T-helper 22 cell (primary cell): ENCODE measurements around the gene CACNA1A.
A peak's percentile ranks its signal among the peaks of the same experiment; 100 is the strongest.
"Not testable (repeated sequence)": the region's sequence is repeated elsewhere in the genome, so short reads cannot be mapped to it uniquely, and the experiment has no call there.

Experiments used
- DNase-seq: peaks from one replicate; pipeline ENCODE4 v3.0.0-alpha.2; 2020; ENCODE audit warnings: low read depth

Gene CACNA1A

DNA sequence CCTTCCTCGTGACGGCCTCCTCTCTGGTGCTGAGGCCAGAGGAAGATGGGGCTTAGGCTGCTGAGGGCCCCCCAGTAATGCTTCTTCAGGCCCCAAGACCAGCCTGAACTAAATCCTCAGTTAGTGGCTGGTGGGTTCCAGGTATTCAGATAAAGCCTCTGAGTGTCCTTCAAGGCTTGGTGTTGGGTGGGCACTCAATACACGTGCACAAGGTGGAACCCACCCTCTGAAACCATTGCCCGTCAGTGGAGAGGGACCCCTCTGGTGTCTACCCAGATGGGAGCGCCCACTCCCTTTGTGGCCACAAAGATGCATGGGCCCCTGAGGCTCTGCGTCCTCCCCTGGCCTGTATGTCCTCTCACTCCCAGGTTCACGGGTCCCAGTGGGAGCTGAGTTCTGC, 277.0 kb downstream of the CACNA1A start:
- no peak for DNase-seq

DNA sequence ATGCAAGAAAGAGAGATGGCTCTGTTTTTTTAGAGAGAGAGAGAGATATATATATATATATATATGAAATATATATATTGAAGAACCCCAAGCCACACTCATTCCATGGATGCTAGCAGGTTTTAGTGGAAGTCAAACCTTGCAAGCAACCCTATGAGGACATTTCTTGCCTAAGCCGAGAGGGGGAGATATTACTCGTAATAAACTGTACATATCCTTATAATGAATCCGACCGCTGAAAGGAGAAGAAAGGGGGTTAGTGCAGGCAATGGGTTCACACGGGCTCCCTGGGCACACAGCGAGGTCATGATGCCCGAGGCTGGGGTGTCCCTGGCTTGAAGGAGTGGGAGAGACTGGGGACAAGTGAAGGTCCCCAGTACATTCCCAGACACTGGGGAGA, 277.7 kb downstream of the CACNA1A start:
- DNase-seq, result no peak

DNA sequence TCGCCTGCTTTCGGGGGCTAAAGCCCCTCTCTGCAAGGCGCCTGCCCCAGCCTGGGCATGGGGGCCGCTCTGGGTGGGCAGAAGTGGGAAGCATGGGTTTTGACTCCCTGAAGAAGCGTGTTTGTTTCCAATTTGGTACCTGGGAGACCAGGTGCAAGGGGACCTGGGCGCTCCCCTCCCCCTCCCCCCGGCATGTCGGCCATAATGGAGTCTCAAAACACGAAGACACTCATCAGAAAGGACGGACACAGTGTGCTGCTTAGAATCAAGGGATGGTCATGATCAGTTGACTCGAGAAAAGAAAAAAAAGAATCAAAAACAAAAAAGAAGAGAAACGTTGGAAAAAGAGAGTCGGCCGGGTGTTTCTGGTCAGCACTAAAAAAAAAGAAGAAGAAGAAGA, 279.3 kb downstream of the CACNA1A start:
- DNase-seq, result no peak

DNA sequence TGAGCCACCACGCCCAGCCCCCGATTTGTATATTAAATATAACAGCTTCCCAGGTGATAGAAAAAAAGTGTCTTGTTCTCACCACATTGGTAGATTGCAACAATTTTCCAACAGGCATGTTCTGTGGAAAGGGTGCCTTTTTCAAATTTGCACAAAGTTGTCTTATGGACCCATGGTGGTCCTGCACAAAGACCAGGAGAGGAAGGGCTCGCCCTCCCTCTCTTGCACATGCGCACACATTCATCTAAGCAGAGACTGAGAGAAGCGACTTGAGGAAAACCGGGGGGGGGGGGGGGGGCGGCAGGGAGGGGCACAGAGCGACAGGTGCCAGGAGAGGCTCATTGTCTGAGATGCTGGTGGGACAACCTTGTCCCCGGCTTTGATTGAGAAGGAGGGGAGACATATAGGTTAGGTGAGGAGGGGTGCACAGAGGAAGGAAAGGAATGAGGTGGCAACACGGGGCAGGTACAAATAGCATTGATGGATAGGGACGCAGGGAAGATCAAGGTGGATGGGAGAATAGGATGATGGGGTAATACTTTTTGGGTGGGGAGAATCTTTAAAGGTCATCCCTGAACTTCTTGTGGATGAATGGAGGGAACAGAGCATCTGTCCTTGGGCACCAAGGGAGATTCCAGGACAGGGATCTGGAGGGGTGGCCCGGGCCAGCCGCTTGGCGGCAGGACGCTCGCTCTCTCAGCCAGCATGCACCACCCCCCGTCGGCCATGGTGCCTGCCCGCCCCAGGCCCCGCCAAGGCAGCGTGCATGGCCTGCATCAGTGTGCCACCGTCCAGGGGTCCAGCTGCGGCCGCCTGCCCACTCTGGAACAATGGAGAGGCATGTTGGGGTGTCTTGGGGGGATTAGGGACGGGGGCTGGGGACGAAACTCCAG, 280.1 kb downstream of the CACNA1A start:
- DNase-seq, result no peak

DNA sequence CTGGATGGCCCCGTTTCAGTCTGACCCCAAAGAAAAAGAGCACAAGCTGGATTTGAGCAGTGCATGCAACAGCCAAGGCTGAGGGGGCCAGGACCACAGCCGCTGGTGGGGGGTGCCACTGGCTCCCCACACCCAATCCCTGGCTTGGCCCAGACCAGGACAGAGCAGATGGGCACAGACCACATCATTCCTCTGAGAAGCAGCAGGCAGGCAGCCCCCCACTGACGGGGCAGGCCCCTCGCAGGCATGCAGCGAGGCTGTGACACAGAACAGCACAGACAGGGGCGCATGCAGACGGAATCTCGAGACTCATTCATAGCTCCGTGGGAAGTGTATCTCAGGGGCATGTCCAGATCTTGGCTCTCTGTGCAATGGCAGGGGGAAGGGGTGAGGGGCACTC, 281.2 kb downstream of the CACNA1A start:
- DNase-seq, result no peak

DNA sequence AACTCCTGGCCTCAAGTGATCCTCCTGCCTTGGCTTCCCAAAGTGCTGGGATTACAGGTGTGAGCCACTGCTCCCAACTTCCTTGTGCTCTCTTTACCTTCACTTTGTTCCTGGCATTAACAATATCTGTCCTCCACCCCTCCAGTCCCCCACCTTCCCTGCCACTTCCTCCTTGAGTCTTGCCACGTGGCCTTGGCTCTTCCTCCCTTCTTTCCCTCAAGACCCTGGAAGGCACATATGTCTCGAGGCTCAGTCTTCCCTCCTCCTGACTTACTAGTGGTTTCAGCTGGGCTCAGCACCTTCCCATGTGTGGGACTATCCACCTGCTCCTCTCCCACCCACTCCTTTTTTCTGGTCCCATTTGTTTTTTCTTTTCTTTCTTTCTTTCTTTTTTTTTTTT, 285.4 kb downstream of the CACNA1A start:
- no peak for DNase-seq

DNA sequence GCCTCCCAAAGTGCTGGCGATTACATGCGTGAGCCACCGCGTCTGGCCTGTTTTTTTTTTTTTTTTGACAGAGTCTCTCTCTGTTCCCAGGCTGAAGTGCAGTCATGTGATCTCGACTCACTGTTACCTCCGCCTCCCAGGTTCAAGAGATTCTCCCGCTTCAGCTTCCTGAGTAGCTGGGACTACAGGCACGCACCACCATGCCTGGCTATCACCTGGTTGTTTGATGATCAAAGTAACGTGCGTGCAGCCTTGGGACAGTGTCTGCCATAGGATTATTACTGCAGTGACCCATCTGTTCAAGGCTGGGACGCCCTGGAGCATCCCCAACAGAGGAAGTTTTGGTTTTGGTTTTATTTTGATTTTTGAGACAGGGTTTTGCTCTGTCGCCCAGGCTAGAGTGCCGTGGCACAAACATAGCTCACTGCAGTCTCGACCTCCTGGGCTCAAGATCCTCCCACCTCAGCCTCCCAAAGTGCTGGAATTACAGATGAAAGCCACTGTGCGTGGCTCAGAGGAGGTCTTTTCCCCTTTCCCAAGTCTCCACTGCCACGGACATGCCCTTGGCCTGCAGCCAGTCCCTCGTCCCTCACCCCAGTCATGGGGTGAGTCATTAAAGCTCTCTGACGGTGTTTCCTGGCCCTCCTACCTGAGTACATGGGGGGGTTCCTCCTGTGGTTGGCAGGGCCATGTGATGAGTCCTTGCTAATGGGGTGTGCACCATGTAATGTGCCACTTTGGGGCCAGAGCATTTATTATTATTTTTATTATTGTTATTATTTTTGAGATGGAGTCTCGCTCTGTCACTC, 290.5 kb downstream of the CACNA1A start:
- peak; percentile 21 for DNase-seq

DNA sequence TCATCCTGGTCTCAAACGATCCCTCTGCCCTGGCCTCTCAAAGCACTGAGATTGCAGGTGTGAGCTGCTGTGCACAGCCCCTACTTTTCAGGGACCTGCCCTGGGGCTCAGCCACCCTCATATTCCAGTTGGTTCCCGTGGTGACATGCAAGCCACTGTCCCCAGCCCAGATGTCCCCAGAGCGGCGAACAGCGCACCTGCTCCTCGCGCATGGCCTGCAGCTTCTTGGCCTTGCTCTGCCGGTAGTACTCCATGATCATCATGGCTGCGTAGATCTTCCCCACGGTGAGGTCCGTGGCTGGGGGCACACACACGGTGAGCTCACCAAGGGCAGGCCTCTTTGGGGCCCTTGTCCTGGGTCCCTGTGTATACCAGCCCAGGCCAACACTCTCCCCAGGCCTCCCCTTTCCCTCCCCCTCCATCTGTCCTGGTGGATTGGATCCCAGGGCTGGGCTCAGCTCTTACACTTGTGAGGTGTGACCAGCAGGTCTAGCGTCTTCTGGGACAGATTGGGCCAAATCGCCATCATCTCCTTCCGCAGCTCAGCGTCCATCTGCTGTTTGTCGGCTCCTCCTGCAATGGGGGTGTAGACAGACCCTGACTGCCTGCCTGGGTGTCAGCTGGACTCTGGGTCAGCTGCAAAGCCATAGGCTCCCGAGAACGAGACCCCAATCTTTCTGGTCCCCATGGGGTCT, 292.1 kb downstream of the CACNA1A start:
- DNase-seq, result no peak

DNA sequence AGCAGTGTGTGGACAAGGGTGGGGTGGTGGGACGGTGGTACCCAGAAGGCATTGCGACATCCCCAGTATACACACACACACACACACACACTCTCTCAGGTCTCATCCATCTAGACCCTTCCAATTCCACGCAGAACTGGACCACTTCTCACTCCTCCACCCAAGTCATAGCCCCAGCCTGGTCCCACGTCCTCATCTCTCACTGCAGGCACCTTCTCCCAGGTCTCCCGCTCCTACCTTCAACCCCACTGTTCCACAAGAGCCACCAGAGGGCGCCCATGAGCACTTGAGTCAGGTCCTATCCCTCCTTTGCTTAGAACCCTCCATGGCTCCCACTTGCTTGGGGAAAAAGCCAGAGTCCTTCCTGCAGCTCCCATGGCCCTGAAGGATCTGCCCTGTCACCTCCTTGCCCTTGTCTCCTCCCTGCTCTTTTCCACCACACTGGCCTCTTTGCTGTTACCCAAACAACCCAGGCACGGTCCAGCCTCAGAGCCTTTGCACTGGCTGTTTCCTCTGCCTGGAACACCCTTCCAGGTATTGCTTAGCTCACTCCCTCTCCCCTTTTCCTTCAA, 293.4 kb downstream of the CACNA1A start:
- DNase-seq, result peak; percentile 30

DNA sequence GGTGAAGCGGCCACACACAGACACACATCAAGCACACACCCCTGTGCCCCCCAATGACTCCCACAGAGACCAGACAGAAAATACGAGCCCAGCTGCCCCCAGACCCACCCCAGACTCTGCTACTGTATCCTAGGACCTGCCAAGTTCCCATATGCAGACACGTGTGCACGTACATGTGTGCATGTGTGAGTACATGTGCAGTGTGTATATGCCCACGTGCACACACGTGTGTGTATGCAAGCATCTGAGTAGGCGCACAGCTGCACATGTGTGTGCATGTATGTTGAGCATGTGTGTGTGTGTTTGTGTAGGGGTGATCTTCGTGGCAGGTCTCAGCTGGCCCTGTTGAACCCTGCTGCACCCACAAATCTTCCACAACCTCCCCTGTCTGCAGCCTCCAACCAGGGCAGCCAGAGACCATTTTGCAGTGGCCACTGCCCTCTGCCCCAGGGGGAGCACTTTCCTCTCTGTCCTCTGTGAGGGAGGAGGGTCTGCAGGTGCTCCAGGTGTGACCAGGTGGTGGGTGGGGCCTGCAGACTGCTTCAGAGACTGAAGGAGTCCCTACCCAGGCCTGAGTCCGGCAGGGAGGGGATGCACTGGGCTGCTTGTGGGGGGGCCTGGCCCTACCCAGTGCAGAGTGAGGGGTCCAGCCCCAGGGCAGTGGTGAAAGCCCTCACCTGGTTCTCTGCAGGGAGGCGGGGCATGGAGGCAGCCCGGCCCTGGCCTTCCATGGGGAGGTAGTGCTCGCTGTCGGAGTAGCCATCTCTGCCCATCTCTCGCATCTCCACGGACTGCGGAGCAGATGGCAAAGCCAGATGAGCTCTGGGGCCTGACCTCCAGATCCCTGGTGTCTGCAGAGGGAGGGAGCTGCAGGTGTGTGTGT, 294.6 kb downstream of the CACNA1A start:
- no peak for DNase-seq

DNA sequence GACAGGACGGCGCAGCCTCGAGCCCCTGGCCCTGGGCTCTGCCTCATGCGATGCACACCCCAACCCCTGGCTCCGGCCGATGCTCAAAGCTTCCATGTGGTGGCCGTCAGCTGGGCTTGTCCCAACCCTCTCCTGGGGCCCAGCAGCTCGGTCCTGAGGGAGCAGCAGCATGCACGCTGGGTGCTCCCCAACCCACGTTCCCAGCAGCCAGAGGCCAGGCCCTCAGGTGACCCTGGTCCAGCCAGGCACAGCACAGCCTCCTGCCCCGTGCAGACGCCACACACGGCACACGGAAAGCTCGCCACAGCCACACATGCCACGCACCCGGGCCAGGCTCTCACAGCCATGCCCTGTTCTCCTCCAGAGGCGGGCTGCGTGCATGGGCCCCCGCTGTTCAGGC, 295.3 kb downstream of the CACNA1A start:
- DNase-seq, result no peak

DNA sequence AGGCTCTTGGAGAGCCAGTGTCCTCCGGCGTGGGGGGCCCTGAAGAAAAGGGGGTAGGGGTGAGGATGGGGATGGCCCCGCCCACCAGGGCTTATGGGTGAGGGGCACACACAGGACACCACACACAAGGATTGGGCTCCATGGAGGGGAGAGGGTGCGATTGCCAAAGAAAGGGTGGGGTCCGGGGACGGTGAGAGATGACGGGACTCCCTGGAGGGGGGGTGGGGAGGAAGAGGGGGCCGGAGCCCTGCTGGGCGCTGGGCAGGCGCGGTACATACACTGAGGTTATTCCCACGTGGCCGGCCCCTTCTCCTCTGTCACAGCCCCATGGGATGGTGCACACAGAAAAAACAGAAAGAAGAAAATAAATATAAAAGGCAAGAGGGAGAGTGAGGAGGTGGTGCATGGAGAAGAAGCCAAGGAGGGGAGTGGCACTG, 295.9 kb downstream of the CACNA1A start:
- DNase-seq, result no peak

DNA sequence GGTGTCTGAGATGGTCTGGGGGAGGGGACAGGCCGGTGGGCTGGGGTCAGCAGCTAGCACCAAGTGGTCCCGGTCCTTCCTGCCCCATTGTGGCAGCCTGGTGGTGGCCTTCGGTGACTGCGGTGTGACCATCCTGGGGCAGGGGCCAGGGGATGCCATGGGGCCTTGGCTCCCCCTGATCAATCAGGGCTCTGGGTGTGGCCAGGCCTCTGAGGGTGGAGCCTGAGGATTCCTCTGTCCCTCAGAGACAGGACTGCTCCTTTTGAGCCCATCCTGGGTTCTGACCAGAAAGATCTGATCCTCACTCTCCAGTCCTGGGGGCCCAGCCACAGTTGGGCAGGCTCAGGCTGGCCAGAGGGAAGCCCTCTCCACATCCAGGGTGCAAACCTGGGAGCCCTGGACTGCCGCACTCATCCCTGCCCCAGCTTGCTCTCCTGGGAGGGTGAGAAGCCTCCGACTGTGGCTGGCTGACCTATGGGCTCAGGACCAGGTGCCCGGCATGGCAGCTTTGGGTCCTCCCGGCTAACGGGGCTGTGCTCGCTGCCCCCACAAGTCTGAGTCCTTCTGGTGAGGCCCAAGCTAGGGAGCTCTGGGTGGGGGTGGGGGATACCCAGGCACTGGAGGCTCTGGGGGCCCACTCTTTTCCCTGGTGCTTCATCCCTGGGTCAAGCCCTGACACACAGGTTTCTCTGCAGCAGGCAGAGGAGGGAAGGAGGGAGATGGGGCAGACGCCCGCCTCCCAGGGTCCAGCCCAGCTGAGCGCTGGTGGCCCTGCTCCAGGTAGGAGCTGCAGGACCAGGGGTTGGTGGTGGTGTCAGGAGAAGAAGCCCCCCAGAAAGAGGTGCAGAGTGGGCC, 296.6 kb downstream of the CACNA1A start:
- no peak for DNase-seq

DNA sequence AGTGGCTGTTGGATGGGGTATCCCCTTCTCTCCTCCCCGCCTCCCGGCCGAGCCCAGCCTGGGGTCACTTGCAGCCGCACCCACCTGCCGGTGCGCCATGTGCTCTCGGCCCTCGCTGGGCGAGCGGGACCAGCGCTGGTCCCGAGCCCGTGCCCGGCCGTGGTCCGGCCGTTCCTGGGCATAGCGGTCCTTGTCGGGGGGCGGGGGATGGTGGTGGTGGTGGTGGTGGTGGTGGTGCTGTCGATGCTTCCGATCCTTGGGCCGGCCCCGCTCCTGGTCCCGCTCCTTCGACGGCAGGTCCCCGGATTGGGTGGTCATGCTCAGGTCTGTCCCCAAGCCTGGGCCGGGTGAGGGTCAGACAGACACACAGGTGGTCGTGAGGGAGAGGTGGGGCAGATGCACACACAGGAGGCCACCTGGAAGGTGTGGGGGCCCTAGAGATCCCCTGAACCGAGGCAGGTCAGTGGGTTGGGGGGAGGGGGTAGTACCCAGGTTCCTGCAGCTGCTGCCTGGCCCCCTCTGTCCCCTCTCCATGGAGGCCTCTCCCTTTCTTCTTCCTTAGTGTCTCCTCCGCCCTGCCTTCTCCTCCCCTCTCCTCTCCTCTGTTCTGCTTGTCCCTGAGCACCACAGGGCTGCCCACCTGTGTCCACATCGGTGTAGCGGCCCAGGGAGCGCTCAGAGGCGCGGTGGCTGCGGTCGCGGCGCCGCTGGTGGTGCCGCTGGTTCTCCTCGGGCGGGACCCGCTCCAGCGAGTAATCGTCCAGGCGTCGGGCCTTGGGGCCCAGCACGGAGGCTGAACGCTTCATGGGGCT, 297.4 kb downstream of the CACNA1A start:
- DNase-seq, result no peak

DNA sequence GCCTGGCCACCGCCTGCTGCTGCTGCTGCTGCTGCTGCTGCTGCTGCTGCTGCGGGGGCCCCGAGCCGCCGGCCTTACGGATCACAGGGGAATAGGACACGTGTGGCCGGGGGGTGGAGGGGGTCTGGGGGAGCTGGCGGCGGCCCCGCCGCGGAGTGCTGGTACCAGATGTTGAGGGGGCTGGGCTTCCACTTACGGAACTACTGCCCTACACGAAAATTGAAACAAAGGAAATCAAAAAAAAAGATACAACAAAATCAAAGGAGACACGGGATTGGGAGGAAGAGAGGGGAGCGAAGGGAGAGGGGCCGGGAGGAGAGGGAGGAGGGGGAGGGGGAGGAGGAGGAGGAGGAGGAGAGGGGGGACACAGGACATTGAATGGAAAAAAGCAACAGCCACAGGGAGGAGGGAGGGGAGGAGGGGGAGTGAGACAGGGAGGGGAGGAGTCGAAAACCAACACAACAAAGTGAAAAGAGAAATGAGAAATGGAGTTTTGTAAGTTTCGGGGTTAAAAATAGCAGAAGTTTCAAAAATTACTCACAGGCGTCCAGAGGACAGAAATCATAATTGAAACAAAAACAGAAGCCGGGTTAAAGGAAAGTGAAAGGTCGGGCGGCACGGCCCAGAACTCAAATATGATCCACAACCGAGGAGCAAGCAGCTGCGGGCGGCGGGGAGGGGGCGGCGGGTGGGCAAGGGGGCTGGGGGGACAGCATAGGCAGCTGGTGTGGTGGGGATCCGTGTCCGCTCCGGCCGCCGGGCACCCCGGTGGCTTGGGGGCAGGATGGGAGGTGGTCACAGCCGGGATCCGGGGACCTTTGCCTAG, 298.2 kb downstream of the CACNA1A start:
- no peak for DNase-seq

DNA sequence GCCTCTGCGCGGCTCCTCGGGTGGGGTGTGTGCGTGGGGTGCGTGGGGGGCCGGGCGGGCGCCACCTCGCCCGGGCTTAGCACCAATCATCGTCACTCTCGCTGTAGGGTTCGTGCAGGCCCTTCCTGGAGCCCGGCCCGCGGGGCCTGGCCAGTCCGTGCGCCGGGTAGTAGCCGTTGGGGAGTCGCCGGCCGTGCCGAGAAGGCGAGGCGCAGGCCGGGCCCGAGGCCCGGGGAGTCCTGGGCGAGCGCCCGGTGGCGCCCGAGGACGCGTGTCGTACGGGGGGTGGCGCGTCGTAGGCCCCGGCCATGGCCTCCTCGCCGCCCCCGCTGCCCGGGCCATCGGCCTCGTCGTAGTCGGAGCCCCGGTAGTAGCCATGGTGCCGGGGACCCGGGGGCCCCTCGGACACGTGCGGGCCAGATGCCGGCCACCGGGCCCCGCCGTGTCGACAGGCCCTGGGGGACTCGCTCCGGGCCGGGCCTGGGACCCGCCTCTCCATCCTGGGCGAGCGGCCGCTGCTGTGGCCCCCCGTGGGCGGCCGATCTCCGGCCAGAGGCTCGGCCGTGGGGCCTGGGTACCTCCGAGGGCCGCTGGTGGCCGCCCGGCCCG, 298.9 kb downstream of the CACNA1A start:
- no peak for DNase-seq

DNA sequence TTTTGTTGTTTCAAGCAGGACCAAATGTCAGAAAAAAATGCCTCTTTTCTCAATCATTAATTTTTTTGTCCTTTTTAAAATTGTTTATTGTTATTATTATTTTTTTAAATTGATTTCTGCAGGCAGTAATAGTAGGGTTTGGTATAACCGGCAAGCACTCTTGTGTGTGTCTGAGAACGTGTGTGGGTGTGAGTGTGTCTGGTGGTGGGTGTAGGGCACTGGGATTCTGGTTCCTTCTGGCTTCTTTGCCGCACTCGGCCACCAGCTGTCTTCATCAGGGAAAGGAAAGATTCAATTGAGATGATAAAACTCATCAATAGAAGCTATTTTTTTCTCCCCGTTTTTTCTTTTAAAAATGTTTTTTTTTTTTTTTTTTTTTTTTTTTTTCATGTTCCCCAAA, 299.7 kb downstream of the CACNA1A start:
- DNase-seq, result no peak

DNA sequence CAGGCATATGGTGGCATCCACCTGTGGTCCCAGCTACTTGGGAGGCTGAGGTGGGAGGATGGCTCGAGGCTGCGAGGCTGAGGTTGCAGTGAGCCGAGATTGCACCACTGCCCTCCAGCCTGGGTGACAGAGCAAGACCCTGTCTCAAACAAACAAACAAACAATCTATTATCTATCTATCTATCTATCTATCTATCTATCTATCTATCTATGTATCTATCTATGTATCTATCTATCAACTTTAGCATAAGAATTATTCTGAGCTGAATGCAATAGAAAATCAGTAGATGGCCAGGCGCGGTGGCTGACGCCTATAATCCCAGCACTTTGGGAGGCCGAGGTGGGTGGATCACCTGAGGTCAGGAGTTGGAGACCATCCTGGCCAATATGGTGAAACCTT, 304.2 kb downstream of the CACNA1A start:
- not testable (repeated sequence) for DNase-seq
